ENCODE measurements around the gene BACH2.
"Not testable (repeated sequence)": the region's sequence is repeated elsewhere in the genome, so short reads cannot be mapped to it uniquely, and the experiment has no call there.

BACH2 gene

GRCh38 chr6:89928604-89929003, 368.0 kb downstream of the BACH2 start:
- DNase-seq, result no peak

GRCh38 chr6:89927791-89928550, 368.7 kb downstream of the BACH2 start:
- DNase-seq, result no peak

DNA sequence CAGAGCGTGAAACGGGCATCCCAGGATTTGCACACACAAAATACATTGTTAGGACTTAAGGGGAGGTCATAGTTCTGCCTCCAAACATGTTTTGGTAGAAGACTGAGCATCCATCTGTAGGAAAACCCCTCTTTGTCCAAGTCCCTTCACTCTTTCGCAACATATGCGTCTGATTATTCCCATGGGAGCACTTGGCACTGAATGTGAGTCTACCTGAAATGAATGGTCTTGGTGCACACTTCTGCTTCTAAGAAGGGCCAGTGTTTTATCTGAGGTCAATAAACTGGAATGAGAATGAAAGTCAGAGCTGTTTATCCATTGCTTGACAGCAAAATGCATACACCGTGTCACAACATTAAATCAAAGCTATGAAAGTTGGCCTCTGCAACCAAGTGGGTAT, 369.4 kb downstream of the BACH2 start:
- DNase-seq, result no peak

- no peak for DNase-seq
Observed at GRCh38 chr6:89925826-89926225, 370.8 kb downstream of the BACH2 start.

GRCh38 chr6:89924231-89924630, 372.4 kb downstream of the BACH2 start:
- DNase-seq, result no peak

DNA sequence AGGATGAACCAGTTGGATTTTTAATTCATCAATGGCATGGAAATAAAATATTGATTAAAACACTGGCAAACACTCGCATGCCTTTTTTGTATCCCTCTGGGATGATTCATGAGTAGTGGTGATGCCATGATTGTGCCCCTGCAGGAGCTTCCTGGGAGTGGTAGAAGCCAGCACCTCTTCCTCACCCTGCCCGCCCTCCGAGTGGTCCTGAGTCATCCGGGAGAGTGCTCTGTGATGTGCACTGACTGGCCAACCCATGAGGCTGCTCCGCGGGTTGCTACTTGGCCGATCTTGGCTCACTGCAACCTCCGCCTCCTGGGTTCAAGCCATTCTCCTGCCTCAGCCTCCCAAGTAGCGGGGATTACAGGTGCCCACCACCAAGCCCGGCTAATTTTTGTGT, 375.0 kb downstream of the BACH2 start:
- DNase-seq, result no peak

DNA sequence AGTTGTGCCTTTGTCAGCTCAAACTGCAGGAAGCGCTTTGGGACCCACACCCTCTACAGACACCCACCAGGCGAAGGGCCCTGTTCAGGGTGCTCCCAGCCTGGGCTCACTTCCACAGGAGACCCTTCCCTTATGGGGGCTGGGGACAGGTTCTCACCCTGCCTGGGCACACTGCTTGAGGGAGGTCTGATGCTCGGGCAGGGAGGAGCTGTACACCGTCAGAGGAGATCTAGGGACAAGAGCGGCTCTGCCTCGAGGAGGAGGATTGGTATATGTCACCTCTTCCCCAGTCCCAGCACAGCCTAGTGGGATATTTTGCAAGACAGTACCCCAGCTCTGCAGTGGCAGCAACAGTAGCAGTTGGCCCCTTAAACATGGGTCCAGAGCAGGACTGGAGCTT, 375.4 kb downstream of the BACH2 start:
- no peak for DNase-seq

DNA sequence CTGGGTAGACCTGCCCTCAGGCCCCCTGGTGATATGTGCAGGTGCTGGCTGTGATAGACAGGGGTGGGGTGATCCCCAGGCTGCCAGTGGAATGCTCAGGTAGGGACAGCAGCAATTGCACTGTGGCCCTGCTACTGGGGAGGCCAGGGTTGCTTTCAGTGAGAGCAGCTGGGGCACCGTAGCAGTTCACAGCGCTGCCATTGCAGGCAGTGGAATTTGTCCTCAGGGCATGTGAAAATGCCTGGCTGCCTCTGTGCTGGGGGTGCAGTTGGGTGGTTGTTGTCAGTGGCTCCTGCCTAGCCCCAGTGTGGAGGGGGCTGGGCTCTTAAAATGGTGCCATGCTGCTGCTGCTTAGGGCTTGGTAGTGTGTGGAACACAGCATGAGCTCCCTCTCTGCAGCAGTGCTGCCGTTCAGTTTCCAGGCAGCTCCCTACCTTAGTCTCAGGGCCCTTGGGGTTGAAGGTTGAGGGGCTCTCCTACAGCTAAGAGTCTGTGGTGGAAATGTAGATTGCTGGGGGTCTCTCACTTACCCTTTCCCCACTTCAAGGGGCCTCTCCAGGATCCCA, 378.8 kb downstream of the BACH2 start:
- no peak for DNase-seq

DNA sequence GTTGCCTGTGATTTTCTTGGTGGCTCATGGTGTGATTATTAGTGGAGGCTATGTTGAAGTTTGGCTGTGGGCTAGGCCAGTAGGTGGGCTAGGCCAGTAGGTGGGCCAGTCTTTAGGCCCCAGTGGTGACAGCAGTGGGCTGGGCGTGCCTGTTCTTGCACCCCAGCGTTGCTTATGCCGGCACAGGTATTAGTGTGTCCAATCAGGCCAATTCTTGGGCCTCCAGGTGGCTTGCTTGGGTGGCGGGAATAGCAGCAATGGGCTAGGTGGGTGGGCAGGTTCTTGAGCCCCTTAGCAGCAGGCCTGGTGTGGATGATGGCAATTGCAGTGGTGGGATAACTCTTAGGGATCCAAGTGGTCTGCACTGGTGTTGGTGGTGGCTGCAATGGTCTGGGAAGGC, 379.4 kb downstream of the BACH2 start:
- no peak for DNase-seq

- DNase-seq, result no peak
Observed at GRCh38 chr6:89916136-89916920, 380.3 kb downstream of the BACH2 start.

DNA sequence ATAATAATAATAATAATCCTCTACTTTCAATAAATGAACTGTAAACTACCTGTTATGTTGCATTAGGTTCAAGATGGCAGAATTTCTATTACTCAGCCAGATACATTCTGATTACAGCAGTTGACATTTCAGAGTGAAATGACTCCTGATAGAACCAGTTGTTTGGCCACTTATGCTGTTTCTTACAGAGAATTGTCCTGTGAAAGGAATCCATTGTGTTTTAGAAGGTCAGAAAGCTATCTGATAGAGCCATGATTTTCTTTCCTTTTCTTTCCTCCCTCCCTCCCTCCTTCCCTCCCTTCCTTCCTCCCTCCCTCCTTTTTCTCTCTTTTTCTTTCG, 385.8 kb downstream of the BACH2 start:
- no peak for DNase-seq

DNA sequence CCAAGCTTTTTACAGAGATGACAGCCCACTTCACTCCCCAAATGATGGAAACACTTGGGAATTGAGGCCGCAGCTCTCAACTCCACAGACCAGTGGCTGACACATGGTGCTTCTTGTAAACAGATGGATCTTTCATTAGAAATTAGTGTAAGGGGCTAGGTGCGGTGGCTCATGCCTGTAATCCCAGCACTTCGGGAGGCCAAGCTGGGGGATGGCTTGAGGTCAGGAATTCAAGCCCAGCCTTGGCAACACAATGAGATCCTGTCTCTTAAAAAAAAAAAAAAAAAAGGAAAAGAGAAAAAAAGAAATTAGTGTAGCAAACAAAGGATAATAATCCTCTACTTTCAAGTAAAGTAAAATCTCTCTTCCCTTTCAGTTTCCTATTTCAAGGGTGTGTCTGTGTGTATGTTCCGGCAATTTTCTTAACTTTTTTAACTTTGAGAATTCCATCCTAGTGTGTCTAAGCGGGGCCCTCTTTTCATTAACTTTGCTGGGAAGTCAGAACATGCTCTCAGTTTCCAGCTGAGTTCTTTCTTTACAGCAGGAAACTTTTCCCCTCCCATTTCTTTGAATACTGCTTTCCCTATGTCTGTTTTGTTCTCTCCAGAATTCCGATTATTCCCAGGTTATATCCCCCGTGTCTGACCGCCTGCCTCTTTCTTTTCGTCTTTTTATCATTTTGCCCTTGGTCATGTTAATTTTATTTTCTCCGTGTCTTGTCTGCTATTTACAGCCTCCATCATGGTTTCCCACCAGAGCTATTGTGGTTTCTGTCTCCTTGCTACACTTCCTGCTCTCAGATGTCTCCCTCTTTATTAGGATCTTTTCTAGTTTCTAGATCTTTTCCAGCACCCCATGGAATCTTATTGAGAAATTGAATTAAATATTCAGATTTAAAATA, 386.4 kb downstream of the BACH2 start:
- not testable (repeated sequence) for DNase-seq

GRCh38 chr6:89895276-89895874, 401.3 kb downstream of the BACH2 start:
- DNase-seq, result no peak

GRCh38 chr6:89894169-89894568, 402.5 kb downstream of the BACH2 start, which contains the start of gene GJA10:
Gene GJA10 (plus strand): TSS chr6:89894469. CDS start chr6:89894469, 0 bp downstream.
- no peak for DNase-seq

- DNase-seq, result not testable (repeated sequence)
Observed at GRCh38 chr6:89892577-89892976, 404.1 kb downstream of the BACH2 start.

GRCh38 chr6:89890845-89891528, 405.7 kb downstream of the BACH2 start:
- not testable (repeated sequence) for DNase-seq

GRCh38 chr6:89888871-89889270, 407.8 kb downstream of the BACH2 start:
- no peak for DNase-seq

- no peak for DNase-seq
Observed at GRCh38 chr6:89888138-89888514, 408.5 kb downstream of the BACH2 start.

DNA sequence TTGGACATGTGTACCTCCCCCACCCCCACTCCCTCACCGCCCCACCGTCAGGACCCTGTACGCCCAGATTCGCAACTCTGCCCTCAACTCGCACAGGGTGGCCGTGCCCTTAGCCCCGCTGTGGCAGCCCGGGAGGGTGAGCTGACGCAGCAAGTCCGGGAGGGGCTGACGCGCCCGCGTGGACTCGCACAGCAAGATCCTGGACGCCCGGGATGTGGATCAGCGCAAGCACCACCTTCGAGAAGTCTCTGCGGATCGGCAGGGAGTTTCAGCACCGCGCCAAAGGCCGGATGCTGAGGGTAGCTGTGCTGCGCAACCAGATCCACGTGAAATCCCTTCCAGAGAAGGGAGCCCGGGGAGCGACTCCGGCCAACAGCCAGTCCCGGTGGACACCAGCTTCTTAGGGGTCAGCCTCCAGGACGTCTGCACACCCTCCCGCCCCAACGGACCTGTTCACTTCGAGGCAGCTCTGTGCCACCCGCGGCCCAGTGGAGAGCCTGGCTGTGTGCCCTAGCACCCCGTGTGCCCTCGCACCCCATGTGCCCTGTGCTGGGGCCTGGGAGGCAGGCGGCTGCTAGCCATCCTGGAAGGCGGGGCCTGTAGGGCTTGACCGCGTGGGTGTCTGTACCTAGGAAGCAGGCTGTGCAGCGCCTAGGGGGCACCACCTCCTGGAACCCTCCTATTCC, 409.0 kb downstream of the BACH2 start:
- DNase-seq, result no peak

GRCh38 chr6:89886378-89887120, 410.1 kb downstream of the BACH2 start:
- no peak for DNase-seq
